Right lobe of liver (tissue), 4 donors: Measurements from ENCODE around the gene C10orf71.

ENCODE experiments used
- POLR2A ChIP-seq: fragments of 450-650 bp; IDR thresholded peaks from one replicate; pipeline ENCODE4 v1.6.1; 2017; ENCODE audit warnings: antibody characterized with exemption, mild to moderate bottlenecking
- TF ChIP-seq, protein P1 (sequence below), 4 donors: fragments of 200-600 bp in 3 of 4; fragments of 450-650 bp in 1 of 4; IDR thresholded peaks; one replicate each; pipeline versions ENCODE4 v1.5.1 to v1.8.0; 2016 to 2022; ENCODE audit warnings: antibody characterized with exemption in 4 of 4, mild to moderate bottlenecking in 2 of 4
- donor health status: DM: no; HTN: no; CAD: no.
- donor health status: DM: no; HTN: no; CAD: no.
- donor health status: DM: no; HTN: yes; CAD: no.

DNA sequence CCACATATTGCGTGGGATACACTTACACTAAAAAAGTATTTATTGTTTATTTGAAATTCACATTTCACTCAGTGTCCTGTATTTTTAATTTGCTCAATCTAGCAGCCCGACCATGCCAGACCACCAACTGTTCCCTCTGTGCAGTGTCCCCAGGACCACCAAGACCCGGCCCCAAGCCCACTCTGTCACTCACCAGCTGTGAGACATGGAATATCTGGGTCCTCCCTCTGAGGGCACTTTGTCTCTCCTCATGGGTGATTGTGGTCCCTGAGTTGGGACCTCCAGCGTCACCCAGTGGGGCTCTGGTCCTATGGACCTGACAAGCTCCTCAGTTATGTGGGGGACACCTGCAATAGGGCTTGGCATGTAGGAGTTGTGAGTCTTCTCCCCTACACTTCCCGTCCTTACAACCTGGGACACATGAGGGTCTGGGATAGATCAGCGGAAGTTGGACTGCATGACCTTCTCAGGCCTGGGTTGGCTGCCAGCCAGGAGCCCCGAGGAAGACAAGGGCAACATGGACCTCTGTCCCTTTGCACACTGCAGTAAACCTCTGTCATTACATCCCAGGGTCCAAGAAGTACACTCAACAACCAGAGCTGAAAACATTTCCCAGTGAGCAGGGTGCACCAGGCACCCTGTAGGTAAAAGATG lies 12.1 kb downstream of the C10orf71 start:
- TF ChIP-seq, protein P1, sequence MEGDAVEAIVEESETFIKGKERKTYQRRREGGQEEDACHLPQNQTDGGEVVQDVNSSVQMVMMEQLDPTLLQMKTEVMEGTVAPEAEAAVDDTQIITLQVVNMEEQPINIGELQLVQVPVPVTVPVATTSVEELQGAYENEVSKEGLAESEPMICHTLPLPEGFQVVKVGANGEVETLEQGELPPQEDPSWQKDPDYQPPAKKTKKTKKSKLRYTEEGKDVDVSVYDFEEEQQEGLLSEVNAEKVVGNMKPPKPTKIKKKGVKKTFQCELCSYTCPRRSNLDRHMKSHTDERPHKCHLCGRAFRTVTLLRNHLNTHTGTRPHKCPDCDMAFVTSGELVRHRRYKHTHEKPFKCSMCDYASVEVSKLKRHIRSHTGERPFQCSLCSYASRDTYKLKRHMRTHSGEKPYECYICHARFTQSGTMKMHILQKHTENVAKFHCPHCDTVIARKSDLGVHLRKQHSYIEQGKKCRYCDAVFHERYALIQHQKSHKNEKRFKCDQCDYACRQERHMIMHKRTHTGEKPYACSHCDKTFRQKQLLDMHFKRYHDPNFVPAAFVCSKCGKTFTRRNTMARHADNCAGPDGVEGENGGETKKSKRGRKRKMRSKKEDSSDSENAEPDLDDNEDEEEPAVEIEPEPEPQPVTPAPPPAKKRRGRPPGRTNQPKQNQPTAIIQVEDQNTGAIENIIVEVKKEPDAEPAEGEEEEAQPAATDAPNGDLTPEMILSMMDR (IDR thresholded peaks at IDR 0.05), result no peak
- TF ChIP-seq POLR2A, result no peak
